Vagina (tissue), 2 donors: ENCODE data around the gene SIRT3. TPM values are rescaled to one million over a fixed set of nuclear protein-coding genes. Genes with fewer than 3 reads are reported as not detected.

Source experiments
- DNase-seq, 2 donors: peaks; one replicate each; pipeline ENCODE4 v3.0.0-alpha.2; 2017; ENCODE audit errors: extremely low spot score in 2 of 2
- H3K27ac ChIP-seq: fragments of 200-600 bp; sonication (generic); one replicate; pipeline ENCODE4 v1.5.1; 2019
- H3K27me3 ChIP-seq: fragments of 200-600 bp; sonication (generic); one replicate; pipeline ENCODE4 v1.5.1; 2019
- H3K36me3 ChIP-seq, 2 donors: fragments of 200-600 bp; sonication (generic); one replicate each; pipeline ENCODE4 v1.5.1; 2017 to 2019
- H3K4me1 ChIP-seq: fragments of 200-600 bp; sonication (generic); one replicate; pipeline ENCODE4 v1.5.1; 2019
- H3K4me3 ChIP-seq, 2 donors: fragments of 200-600 bp; sonication (generic); 1 replicate in 1 of 2; 2 replicates in 1 of 2; pipeline ENCODE4 v1.5.1; 2016 to 2019
- H3K9me3 ChIP-seq: fragments of 200-600 bp; sonication (generic); one replicate; pipeline ENCODE4 v1.5.1; 2019
- POLR2A ChIP-seq, 2 donors: fragments of 450-650 bp; IDR thresholded peaks; one replicate each; pipeline ENCODE4 v1.6.1; 2017; ENCODE audit warnings: antibody characterized with exemption in 2 of 2, mild to moderate bottlenecking in 2 of 2, moderate library complexity in 2 of 2
- POLR2AphosphoS5 ChIP-seq, 2 donors: sonication (generic); formaldehyde crosslinking; IDR thresholded peaks; one replicate each; pipeline ENCODE4 v1.9.0; 2017; ENCODE audit warnings: antibody characterized with exemption in 2 of 2, mild to moderate bottlenecking in 2 of 2, low read depth in 1 of 2; ENCODE audit not compliant: insufficient read depth in 1 of 2
- intact Hi-C: fragments of 100-400 bp; cut with DNase I; formaldehyde crosslinking; loops from one replicate; pipeline ENCODE4 v1.15.1; 2023
- total RNA-seq: library from RNA; depleted of rRNA; stranded (reverse); fragments of >200 nt; gene quantifications from one replicate; pipeline ENCODE4 v1.2.3, GENCODE V29; 2016
- TF ChIP-seq, protein P1 (sequence below), 3 experiments: fragments of 450-650 bp in 2 of 3; fragments of 200-600 bp in 1 of 3; sonication (generic) in 1 of 3; IDR thresholded peaks; one replicate each; pipeline ENCODE4 v1.5.1; 2017 to 2019; ENCODE audit warnings: antibody characterized with exemption in 3 of 3, mild to moderate bottlenecking in 2 of 3, moderate library complexity in 2 of 3

SIRT3 gene
- total RNA-seq, 1 donor from 2014 or later, result 5.6 TPM

DNA sequence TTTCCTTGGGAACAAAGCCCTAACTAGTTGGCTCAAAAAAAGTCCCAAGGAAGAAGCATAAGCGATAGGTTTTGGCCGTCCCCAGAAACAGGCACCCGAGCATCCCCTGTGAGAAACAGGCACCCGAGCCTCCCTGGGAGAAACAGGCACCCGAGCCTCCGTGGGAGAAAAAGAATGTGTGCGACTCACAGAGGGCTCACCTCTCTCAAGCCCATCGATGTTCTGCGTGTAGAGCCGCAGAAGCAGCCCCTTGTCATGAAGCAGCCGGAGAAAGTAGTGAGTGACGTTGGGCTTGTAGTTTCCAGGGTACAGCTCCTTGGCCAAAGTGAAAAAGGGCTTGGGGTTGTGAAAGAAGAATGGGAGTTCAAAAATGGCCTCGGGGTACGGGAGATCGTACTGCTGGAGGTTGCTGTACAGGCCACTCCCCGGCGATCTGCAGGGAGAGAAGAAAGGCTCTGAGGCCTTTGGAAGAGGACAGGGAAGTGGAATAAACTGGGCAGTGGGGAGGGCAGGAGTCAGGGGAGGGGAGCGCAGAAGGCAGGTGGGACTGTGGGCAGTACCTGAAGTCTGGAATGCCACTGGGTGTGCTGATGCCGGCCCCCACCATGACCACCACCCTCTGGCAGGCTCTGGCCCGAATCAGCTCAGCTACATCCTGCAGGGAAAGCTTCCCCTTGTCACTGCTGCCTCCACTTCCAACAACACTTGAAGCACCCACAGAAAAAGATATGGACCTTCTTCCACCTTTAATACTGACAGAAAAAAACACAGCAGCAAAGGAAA, 3.2 kb downstream of the SIRT3 start:
- Histone ChIP-seq H3K36me3 (no peaks in the 10 kb centered on the region), H3K27me3 (no peaks in the 10 kb centered on the region), H3K4me1 (peaks cover 19% of the 10 kb centered on the region), H3K4me3 (no peak overlapping the region), H3K27ac (no peak overlapping the region), H3K9me3 (no peaks in the 10 kb centered on the region)
- peak in 1 of 2 donors; percentile 64 for DNase-seq
- no peak for TF ChIP-seq POLR2AphosphoS5 (IDR thresholded peaks at IDR 0.05; ENCODE audit: insufficient read depth in 1 of 2, low read depth in 1 of 2)
- no peak for TF ChIP-seq POLR2A (IDR thresholded peaks at IDR 0.05)
- TF ChIP-seq, protein P1, sequence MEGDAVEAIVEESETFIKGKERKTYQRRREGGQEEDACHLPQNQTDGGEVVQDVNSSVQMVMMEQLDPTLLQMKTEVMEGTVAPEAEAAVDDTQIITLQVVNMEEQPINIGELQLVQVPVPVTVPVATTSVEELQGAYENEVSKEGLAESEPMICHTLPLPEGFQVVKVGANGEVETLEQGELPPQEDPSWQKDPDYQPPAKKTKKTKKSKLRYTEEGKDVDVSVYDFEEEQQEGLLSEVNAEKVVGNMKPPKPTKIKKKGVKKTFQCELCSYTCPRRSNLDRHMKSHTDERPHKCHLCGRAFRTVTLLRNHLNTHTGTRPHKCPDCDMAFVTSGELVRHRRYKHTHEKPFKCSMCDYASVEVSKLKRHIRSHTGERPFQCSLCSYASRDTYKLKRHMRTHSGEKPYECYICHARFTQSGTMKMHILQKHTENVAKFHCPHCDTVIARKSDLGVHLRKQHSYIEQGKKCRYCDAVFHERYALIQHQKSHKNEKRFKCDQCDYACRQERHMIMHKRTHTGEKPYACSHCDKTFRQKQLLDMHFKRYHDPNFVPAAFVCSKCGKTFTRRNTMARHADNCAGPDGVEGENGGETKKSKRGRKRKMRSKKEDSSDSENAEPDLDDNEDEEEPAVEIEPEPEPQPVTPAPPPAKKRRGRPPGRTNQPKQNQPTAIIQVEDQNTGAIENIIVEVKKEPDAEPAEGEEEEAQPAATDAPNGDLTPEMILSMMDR (IDR thresholded peaks at IDR 0.05), result no peak
- intact Hi-C loops, result no loop called here

- no peaks in the 10 kb centered on the region for H3K36me3 ChIP-seq
- H3K9me3 ChIP-seq, result no peaks in the 10 kb centered on the region
- no peak for TF ChIP-seq POLR2AphosphoS5 (IDR thresholded peaks at IDR 0.05; ENCODE audit: insufficient read depth in 1 of 2, low read depth in 1 of 2)
- no peak for TF ChIP-seq POLR2A (IDR thresholded peaks at IDR 0.05)
- TF ChIP-seq, protein P1 (IDR thresholded peaks at IDR 0.05), result no peak
- H3K27ac ChIP-seq, result no peak overlapping the region
- intact Hi-C loops, result no loop called here
- H3K27me3 ChIP-seq, result no peaks in the 10 kb centered on the region
- H3K4me1 ChIP-seq, result peaks cover 9% of the 10 kb centered on the region
- DNase-seq, result peak in 1 of 2 donors; percentile 62
- H3K4me3 ChIP-seq, result no peak overlapping the region
Measured at GRCh38 chr11:230431-230830, 5.7 kb downstream of the SIRT3 start.

DNA sequence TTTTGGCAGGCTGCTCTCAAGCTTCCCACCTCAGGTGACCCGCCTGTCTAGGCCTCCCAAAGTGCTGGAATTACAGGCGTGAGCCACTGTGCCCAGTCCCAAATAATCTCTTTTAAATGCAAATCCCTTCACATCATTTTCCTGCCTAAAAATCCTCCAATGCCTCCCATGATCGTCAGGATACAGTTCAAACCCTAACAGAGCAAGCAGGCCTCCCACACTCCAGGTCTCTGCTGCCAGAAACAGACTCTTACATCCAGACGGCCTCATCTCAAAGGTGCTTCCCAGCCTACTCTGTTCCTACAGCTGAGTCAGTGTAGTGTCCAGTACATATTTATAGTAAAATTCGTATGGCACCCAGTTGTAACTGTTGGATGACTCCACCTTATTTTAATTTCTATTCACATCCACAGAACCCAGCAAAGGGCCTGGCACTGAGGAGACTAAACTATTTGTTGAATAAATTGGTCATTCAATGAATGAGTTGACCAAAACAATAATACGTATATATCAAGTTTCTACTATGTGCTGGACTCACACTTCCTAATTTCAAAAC, 8.2 kb downstream of the SIRT3 start:
- no peaks in the 10 kb centered on the region for H3K27me3 ChIP-seq
- H3K4me1 ChIP-seq, result no peaks in the 10 kb centered on the region
- H3K27ac ChIP-seq, result no peak overlapping the region
- H3K9me3 ChIP-seq, result no peaks in the 10 kb centered on the region
- TF ChIP-seq POLR2AphosphoS5 (IDR thresholded peaks at IDR 0.05; ENCODE audit: insufficient read depth in 1 of 2, low read depth in 1 of 2), result no peak
- TF ChIP-seq, protein P1 (IDR thresholded peaks at IDR 0.05), result no peak
- TF ChIP-seq POLR2A (IDR thresholded peaks at IDR 0.05), result no peak
- intact Hi-C loops, result no loop called here
- no peaks in the 10 kb centered on the region for H3K36me3 ChIP-seq
- peak in 1 of 2 donors; percentile 29 for DNase-seq
- no peak overlapping the region for H3K4me3 ChIP-seq

DNA sequence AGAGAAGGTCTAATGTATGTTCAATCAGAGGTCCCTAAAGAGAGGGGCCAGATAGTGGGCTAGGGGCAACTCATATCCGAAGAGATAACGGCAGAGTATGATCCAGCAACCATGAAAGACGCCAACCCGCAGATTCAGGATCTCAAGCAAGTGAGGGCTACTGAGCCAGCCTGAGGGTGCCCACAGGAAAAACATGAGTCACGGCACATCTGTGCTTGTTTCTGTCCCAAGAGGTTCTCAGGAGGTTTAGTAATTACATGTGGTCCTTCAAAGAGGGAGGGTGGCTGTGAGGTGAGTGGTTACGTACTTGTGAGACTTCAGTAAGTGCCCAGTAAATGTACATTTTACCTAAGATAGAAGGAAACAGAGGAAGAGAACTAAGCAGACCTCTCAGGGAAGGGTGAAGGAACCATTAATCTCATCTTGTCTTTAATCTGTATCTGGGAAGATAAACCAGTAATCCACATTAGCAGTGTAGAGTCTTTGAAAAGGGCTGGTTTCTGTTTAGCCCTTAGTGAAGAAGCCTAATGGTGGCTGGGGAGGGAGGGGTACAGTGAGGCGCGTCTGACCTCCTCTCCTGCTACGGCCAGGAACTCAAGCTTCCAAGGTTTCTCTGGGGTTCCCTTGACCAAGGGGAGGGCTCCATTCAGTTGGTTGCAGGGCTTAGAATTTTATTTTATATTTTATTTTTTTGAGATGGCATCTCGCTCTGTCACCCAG, 10.2 kb downstream of the SIRT3 start:
- H3K4me3 ChIP-seq, result no peak overlapping the region
- TF ChIP-seq POLR2AphosphoS5 (IDR thresholded peaks at IDR 0.05; ENCODE audit: insufficient read depth in 1 of 2, low read depth in 1 of 2) (no peak), POLR2A (IDR thresholded peaks at IDR 0.05) (no peak)
- TF ChIP-seq, protein P1 (IDR thresholded peaks at IDR 0.05), result no peak
- no peaks in the 10 kb centered on the region for H3K9me3 ChIP-seq
- no peaks in the 10 kb centered on the region for H3K36me3 ChIP-seq
- intact Hi-C loops, result no loop called here
- H3K4me1 ChIP-seq, result no peaks in the 10 kb centered on the region
- H3K27ac ChIP-seq, result no peak overlapping the region
- peak in 1 of 2 donors; percentile 56 for DNase-seq
- H3K27me3 ChIP-seq, result no peaks in the 10 kb centered on the region
